Activated T-helper 1 cell treated with anti-CD3 and anti-CD28 coated beads, Interleukin-2, amount 50 U/mL, for 16 hours (primary cell): ENCODE data around the gene ACVR1.
"Not testable (repeated sequence)": the region's sequence is repeated elsewhere in the genome, so short reads cannot be mapped to it uniquely, and the experiment has no call there.

Source experiments
- DNase-seq, 2 donors: peaks; one replicate each; pipeline ENCODE4 v3.0.0-alpha.2; 2020; ENCODE audit warnings: low read depth in 1 of 2, low spot score in 1 of 2

The ACVR1 gene

GRCh38 chr2:157830696-157831570 lies 45.2 kb downstream of the ACVR1 start:
- no peak for DNase-seq

GRCh38 chr2:157830266-157830665 lies 45.9 kb downstream of the ACVR1 start:
- no peak for DNase-seq

- no peak for DNase-seq
Measured at GRCh38 chr2:157827377-157827776, 48.8 kb downstream of the ACVR1 start.

- not testable (repeated sequence) for DNase-seq
Measured at GRCh38 chr2:157826644-157827043, 49.5 kb downstream of the ACVR1 start.

- DNase-seq = no peak
Measured at GRCh38 chr2:157825885-157826284, 50.2 kb downstream of the ACVR1 start.

DNA sequence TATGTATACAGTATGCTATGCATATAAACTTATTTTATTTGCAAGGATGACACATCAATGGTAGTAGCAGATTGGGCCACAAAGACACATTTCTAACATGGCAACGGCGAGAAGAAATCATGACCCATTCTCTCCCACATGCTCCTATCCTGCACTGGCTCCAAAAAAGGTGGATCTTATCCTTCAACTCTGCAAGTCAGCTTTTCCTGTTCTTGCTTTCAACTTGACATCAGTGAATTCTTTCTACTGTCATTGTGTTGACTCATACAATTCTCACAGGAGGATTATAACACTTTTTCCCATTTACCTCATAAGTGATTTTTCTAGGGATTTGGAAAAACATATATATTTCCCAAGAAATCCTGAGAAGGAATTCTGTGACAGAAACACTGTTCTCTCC lies 53.1 kb downstream of the ACVR1 start:
- no peak for DNase-seq

GRCh38 chr2:157822533-157822932 lies 53.6 kb downstream of the ACVR1 start:
- no peak for DNase-seq

DNA sequence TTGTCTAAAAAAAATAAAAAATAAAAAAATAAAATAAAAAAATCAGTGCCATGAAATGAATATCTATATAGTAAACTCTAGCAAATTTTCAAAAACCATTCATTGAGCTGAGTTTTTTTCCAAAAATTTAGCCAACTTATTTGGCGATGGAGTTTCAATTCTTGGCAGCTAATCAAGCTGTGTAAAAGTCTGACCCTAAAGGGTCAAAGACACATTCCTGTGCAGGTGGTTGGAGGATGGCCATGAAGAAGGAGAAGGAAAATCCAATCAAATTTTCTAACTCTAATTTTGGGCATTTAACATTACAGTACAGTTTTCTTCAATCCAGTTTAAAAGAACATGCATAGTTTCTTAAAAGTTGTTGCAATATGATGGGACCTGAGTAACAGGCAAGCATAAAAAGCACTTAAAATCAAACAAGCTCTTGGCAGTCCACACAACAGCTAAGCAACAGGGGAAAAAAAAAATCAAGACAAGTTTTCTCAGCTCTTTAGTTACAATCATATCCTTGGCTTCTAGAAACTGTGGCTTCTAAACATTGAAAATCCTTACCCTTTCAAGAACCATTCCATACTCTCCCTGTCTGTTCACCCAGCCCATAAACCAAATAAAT lies 54.5 kb downstream of the ACVR1 start:
- no peak for DNase-seq

DNA sequence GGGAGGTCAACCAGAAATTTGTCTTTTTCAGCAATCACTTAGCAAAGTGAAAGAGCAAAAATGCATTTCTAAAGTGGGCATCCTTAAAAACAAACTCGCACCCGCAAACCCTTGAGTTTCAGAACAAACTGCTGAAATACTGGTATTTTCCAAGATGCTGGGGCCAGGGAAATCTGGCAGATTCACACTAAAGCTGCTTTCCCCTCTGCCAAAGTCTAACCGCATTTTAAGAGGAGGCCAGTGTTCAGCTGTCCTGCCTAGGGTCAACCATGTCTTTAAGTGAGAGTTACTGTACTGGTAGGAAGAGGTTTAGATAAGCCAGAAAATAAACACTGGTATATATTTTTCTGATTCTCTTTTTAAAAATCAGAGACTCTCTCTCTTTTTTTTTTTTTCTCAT lies 55.9 kb downstream of the ACVR1 start:
- no peak for DNase-seq

DNA sequence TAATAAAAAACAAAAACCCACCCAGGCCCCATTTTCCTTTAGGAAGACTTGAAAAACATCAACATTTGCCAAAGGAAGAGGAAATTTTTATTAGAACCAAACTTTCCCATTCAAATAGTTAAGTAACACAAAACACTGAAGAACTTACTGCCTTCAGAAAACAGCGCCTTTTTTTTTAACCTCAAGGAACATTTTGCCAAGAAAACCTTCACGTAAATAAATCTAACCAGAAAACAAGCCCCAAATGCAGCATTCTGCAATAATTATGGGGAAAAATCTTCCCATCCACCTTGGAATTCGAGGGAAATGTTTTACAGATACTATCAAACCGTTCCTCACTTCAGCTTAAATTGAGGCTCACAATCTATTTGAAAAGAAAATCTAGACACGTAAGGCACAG lies 56.4 kb downstream of the ACVR1 start:
- no peak for DNase-seq

DNA sequence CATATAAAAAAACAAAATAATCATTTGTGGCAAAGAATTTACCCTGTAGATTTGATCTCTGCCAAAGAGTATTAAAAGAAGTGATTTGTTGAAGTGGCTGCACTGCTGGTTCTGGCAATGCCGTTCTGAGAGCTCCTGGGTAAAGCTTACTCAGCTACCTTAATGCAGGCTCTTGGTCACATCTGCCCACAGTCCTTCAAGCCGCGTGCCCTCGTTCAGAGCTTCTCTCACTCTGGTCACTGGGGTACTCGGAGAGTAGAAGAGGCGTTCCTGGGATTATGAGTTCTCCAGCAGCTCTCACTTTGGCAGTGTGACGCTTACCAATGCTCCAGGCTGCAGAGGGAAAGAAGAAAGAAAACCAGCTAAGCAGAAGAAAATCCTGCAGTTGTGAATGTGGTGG lies 57.9 kb downstream of the ACVR1 start:
- no peak for DNase-seq

- DNase-seq = no peak
Measured at GRCh38 chr2:157815421-157815820, 60.7 kb downstream of the ACVR1 start.

DNA sequence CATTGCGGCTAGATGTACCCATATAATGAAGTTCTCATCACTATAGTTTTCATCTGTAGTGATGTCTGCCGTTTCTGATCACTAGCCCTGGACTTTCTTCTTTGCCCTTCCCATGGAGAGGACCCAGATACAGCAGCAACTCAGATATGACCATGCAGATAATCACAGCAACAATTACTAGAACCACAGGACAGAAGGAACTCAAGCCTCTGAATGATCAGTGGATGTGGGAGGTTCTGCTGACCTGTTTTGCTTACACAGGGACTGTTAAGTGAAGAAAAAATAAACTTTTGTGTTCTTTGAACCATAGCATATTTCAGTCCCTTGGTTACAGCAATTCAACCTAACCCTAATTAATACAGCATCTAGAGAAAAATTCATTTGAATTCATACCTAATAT lies 62.7 kb downstream of the ACVR1 start:
- no peak for DNase-seq

GRCh38 chr2:157810037-157810436 lies 66.1 kb downstream of the ACVR1 start:
- DNase-seq = no peak

DNA sequence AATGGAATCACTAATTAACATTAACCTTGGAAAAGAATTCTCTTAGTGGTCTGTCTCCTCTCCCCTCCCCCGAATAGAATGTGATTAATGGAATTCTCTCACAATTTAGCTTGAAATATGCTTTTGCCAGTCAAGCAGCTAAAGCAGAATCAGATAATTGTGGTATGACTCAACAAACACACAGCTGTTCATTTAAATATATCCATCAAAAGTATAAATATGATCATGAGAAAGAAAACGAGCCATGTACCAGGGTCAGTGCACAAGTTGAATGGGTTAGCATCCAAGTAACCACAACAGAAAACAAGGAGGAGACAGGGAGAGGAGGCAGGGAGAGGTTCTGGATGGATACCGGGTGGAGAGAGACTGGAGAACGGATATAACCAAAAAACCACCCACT lies 66.9 kb downstream of the ACVR1 start:
- DNase-seq = no peak

DNA sequence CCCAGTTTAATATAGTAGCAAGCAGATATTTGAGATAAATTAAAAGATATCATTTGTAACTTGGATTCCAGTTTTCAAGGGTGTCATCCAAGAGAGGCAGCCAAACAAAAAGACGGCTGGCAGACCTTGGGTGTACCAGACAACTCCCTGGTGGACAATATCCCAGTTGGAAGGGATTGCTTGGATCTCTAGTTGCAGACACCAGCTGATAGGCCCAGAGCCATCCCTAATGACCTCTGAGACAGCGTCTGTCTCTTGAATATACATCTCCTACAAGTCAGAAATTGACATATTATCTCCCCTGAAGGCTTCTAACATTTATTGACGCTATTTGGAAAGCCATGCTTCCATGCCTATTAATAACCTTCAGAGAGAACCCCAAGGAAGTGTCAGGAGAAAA lies 67.7 kb downstream of the ACVR1 start:
- no peak for DNase-seq

GRCh38 chr2:157806426-157807077 lies 69.6 kb downstream of the ACVR1 start:
- no peak for DNase-seq

DNA sequence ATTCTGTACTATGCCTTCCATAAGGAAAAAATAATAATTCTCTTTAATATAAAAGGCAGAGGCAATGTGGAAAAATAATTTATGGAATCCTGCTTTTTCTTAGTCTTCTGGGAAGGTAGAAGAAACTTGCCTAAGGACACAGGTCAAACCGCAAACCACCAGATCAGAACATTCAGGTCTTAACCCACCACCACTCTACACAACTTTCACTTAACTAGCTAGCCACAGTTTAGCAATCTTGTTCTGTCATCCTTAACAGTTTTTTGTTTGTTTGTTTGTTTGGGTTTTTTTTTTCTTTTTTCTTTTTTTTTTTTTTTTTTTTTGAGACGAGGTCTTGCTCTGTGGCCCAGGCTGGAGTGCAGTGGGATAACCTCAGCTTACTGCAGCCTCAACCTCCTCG lies 70.6 kb downstream of the ACVR1 start:
- no peak for DNase-seq

- DNase-seq = no peak
Measured at GRCh38 chr2:157804355-157804754, 71.8 kb downstream of the ACVR1 start.

- DNase-seq = no peak
Measured at GRCh38 chr2:157803952-157804351, 72.2 kb downstream of the ACVR1 start.

GRCh38 chr2:157803476-157803875 lies 72.7 kb downstream of the ACVR1 start:
- no peak for DNase-seq

- no peak for DNase-seq
Measured at GRCh38 chr2:157800838-157801495, 75.2 kb downstream of the ACVR1 start.
